GM12801 (cell line): ENCODE measurements around the gene KIAA1614.

Experiments used
- TF ChIP-seq, protein P1 (sequence below): IDR thresholded peaks from one replicate; pipeline ENCODE4 v1.5.1; 2011; ENCODE audit warnings: control low read depth; ENCODE audit not compliant: insufficient read length; ENCODE audit errors: extremely low read depth

KIAA1614 gene

DNA sequence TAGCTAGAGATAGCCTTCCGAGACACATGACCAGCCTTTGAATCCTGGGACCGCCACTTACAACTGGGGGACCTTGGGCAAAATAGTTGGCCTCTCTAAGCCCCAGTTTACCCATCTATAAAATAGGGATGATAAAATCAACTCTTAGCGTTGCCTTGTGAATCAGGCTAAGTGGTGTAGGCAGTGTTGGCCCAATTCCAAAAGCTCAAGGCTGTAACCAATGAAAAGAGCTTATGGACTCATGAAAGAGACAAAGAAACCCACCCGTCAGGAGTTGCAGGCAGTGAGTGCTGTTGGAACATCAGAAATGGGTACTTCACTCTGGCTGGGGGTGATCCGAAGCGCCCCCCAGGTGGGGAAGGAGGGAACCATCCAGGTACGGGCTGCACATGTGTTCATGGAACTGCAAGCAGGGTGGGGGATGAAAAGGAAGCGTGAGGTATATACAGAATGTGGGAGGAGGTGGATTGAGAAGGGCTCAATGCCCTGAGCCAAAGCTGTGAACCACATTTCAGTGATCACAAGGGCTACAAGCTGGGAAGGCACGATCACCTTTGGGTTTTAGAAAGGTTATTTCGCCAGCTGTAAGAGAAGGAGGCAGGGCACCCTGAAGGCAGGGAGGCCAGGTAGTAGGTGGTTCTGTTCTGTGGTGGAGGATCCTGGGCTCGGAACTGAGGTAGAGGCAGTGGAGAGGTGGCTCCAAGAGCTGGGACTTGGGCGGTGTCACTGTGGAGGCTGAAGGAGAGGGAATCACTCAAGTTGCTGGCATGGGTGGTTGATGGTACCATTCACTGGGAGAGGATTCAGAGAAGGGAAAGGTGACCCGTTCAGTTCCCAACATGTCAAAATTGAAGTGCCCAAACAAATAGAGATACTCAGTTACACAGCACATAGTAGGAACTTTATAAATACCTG is 11.4 kb upstream of the KIAA1614 start:
- TF ChIP-seq, protein P1, sequence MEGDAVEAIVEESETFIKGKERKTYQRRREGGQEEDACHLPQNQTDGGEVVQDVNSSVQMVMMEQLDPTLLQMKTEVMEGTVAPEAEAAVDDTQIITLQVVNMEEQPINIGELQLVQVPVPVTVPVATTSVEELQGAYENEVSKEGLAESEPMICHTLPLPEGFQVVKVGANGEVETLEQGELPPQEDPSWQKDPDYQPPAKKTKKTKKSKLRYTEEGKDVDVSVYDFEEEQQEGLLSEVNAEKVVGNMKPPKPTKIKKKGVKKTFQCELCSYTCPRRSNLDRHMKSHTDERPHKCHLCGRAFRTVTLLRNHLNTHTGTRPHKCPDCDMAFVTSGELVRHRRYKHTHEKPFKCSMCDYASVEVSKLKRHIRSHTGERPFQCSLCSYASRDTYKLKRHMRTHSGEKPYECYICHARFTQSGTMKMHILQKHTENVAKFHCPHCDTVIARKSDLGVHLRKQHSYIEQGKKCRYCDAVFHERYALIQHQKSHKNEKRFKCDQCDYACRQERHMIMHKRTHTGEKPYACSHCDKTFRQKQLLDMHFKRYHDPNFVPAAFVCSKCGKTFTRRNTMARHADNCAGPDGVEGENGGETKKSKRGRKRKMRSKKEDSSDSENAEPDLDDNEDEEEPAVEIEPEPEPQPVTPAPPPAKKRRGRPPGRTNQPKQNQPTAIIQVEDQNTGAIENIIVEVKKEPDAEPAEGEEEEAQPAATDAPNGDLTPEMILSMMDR, result no peak

DNA sequence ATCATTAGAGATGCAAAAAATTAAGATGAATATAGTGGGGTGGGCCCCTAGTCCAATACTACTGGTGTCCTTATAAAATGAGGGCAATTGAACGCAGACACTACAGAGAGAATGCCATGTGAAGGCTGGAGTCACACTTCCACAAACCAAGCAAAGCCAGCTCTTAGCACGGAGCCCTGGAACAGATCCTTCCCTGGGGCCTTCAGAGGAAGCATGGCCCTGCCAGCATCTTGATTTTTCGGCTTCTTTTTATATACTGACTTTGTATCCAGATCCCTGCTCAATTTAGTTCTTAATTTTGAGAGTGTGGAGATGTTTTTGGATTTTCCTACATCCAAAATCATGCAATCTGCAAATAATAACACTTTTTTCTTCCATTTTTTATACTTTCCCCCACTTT is 10.2 kb upstream of the KIAA1614 start:
- TF ChIP-seq, protein P1, result no peak

DNA sequence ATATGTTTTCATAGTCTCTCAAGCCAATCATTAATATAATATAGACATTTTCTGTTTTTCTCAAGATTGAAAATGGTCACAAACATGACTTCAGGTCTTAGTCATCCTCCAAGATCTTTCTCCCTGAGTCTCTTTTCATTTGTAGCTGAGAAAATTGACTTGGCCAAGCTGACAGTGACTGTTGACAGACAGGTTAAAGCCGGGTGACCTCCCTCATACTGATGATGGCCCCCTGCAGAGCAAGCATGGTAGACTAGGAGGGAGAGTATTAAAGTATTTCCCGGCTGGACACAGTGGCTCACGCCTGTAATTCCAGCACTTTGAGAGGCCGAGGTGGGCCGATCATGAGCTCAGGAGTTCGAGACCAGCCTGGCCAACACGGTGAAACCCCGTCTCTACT is 6.8 kb upstream of the KIAA1614 start:
- TF ChIP-seq, protein P1, result no peak

DNA sequence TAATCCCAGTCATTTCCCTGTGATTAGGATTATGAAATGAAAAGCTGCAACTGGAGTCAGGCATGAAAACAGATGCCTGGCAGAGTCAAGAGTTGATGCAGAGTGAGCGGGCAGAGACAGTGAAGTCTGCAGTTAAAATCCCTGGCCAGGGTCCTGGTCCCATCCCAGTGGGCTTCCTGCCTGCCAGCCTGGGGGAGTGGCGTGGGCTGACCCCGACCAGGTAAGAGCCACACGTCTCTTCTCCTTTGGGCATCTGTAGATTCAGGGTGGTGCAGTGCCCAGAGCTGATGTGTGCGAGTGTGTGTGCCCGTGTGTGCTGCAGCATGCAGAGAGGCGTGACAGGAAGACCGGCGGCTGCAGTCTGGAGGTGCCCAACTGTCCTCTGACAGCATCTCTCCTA is 6.2 kb upstream of the KIAA1614 start:
- TF ChIP-seq, protein P1, result no peak

DNA sequence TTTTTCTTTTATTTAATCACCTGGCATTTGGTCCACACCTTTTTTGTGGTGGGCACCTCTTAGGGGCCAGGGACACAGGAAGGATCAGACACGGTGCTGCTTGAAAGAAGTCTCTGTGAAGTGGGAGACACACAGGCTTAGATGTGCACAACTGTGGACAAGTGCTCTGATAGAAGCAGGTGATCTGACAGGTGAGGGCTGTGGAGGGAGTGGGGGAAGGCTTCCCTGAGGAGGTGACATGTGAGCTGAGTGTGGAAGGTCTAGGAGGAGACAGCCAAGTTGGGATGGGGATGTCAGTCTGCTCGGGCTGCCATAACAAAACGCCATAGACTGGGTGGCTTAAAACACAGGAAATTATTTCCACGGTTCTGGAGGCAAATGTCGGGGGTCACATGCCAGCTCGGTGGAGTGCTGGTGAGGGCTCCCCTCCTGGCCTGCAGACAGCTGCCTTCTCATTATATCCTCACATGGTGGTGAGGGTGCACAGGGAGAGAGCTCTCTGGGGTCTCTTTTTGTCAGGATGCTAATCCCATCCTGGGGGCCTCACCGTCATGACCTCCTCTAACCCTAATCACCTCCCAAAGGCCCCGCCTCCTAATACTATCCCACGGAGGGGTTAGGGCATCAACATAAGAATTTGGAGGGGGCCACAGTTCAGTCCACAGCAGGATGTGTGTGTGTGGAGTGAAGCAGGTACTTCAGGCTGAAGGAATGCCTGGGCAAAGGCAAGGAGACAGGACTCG is 5.2 kb upstream of the KIAA1614 start:
- TF ChIP-seq, protein P1, result no peak

DNA sequence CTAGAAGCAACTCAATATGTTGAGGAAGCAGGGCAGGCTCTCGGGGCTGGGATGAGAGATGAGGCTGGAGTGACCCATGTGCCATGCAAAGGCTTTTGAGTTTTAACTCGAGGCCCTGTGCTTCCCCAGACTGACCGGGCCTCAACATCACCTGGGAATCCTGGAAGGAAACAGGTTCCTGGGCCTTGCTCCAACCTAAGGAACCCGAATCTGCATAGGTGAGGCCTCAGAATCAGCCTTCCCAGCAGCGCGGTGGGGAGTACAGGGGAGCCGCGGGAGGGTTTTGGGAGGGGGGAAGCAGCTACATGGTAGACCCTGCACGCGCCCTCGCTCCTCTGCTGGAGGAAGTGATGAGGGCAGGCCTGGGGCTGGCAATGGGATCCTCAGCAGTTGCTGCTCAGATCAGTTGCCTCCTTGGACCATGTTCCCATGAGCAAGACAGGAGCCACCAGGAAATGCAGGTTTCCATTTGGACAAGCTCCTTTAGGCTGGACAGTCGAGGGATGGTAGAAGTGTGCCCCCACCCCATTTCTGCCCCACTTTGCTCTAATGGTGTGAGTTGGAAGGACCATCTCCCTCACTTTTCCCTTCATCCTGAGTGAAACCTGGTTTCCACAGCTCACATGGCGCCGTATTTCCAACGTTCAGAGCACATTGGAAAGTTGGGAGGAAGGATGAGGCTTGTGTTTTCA is 4.5 kb upstream of the KIAA1614 start:
- TF ChIP-seq, protein P1, result no peak

DNA sequence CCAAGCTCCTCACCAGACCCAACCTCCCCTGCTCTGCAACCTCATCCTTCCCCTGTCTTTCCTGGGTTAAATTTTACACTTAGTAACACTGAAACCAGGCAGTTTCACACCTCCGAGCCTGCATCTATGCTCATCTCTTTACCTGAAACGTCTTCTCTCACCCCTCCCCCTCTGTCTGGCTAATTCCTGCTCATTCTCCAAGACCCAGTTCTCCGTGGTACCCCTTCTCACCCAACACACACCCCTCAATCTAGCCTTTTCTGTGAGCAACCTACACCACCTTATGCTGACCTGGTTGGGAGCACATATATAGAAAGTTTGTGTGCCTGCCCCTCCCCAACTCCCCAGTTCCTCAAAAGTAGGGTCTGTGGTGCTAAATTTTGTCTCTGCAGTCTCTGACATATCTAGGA is 3.7 kb upstream of the KIAA1614 start:
- TF ChIP-seq, protein P1, result no peak
